Umbilical cord (tissue), 2 donors: ENCODE data around the gene CUTA. TPM values are rescaled to one million over a fixed set of nuclear protein-coding genes. Genes with fewer than 3 reads are reported as not detected.

ENCODE experiments used
- DNase-seq: peaks from one replicate; pipeline ENCODE4 v3.0.0-alpha.2; 2015; ENCODE audit warnings: low spot score
- total RNA-seq: library from RNA; depleted of rRNA; stranded (reverse); fragments of >200 nt; gene quantifications from one replicate; pipeline ENCODE4 v1.2.3, GENCODE V29; 2014; ENCODE audit warnings: low replicate concordance; ENCODE audit not compliant: insufficient read depth

CUTA gene
- total RNA-seq, 1 donor from 2014 or later, result 55.4 TPM

DNA sequence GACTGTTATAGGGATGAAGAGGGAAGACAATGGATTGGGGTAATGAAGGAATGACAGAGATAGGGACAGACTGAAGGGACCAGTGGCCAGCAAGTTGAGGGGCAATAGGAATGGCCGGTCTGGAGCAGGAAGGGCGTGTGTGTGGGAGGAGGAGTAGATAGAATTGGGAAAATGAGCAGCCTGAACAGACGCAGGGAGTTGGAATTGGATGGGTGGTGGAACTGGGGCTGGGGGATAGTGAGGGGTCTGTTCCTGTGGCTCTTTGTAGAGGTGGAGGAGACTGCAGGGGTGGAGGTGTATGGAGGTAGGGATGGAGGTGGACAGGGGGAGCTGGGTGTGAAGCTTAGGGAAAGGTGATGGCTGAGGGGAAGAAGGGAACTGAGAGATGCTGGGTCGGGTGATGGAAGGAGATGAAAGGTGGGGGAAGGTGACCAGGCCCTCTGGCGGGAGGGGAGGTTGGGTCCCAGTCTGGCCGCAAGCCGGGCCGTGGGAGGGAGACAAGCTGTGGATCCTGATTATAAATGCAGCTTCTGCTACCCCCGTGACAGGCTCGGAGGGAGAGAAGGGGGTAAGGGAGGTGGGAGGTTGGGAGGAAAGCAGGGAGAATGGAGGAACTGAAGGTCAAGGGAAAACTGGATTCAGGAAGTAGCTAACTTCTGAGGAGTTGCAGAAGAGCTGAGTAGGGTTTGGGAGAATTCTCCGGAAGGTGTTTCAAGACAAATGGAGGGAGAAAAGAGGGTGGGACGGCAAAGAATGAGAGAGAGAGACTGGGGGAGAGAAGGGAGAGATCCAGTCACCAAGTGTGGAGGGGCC lies 7.2 kb upstream of the CUTA start:
- DNase-seq, result no peak

DNA sequence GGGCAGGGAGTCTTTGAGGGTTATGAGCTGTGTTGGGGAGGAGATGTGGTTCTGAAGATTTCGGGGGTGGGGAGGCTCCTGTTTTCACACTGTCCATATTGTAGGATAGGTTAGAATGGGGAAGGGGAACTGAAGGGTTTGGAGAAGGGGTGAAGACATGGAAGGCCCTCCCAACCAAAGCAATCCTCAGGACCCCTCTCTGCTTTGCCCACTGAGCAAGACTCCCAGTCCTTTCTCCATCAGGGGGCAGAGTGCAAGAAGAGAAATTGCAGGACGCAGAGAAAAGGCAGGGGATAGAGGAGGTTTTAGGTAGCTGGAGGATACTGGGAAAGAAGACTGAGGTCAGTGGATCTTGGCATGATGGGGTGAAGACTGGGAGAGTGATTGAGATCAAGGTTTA lies 5.9 kb upstream of the CUTA start:
- no peak for DNase-seq

DNA sequence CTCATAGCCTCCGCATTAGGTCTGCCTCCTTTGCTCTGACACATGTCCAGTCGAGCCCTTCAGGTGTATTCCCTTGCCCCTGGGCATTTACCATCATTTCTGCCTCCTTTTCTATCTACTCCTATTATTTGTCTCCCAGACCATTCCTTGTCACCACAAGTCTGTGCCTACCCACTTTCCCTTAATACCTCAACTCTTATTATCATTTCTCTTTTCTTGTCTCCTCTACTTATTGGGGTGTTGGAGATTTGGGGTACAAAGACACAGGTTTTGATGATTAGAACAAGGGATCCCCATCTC lies 3.4 kb upstream of the CUTA start:
- DNase-seq, result no peak

DNA sequence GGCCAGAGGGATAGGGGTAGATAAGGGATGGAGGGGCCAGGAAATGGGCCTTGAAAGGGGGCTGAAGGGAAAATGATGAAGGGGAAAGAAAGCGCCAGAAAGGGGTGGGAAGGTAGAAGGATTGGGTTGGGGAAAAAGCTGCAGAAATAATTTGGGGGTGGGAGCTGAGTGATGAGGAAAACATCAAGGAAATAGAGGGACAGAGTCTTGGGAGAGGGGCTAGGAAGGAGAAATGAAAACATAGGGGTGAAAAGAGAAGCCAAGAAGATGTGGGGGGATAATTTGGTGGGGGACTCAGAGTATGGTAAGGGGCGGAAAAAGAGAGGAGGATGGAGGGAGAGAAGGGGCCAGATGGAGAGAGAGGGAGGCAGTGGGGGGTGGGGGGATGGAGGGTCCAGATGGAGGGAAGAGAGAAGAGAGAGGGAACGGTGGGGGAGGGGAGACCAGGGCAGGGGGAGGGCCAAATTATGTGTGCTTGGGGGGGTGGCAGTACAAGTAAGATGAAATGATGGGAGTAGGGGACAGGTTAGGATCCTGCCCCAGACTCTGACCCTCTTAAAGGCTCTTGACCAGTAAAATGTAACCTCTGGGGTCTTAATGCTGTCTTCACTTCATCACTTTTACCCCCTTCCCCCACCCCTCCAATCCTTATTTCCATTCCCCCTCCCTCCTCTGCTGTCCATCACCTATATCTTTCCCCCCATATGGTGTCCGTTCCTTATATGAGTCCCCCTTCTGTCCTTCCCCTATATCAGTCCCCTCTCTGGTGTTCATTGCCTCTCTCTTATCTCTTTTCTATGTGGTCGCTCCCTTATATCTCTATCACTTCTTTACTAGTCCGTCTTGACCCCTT lies 2.8 kb upstream of the CUTA start:
- DNase-seq, result no peak

DNA sequence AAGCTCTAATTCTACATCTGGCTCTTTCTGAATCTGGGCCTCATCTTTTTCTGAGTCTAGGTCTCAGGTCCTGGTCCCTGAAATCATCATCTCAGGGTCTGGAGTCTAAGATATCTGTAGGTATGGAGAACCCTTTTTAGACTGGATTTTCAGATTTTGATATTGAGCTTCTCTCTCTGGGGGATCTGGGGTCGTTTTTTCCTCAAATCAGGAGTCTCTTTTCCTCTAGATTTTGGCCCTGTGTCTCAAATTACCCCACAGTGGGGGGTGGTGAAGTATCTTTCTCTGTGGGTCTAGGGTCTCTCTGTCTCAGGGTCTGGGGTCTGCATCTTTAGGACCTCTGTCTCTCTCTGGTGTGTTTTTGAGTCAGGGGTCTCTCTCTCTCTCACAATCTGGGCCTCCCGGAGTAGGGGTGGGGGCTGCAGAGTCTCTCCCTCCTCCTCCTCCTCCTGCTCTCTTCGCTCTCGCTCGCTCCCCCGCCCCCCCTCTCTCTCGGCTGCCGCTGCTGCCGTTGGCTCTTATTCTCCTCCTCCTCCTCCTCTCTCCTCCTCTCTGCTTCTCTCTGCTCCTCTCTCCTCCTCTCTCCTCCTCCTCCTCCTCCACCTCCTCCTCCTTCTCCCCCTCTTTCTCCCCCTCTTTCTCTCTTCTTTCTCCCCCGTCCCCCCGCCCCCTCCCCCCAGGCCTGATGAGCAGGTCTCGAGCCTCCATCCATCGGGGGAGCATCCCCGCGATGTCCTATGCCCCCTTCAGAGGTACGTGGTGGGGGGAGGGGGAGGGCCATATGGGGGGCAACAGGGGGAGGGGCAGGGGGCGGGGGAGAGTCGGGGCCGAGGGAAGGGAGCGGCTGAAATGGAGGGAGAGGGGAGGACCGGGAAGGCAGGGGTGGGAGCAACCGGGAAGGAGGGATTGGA lies 1.9 kb upstream of the CUTA start, which contains the start of gene SYNGAP1:
Gene SYNGAP1, plus strand, starts transcription at position 486 of the 911 bp plus-strand sequence. Its CDS starts 200 bp downstream, at position 686.
- DNase-seq, result peak; percentile 90

DNA sequence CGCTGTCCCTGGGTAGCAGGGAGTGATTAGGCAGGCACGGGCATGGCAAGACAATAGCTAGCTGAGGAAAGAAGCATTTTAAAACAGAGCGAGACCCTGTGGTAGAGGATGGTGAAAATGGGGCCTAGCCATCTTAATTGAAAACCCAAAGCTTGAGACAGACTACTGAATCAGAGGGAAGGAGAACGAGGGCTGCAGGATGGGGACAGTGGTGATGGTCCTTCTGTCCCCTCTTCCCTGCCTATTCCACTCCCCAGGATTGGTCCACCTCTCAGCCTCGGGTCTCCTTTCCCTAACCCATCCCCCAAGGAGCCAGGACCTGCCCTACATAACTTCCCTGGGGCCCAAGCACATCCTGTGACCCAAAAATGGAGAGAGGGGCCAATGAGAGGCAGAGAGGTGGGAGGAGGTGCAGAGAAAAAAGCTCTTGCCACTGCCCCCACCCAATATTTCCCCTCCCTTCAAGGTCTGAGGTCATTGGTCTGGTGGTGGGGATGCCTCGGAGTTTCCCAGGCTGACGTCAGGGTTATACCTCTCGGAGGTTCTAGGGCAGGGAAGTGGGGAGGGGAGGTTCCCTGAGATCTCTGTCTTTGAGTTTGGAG lies 884 bp upstream of the CUTA start:
- DNase-seq, result peak; percentile 45

DNA sequence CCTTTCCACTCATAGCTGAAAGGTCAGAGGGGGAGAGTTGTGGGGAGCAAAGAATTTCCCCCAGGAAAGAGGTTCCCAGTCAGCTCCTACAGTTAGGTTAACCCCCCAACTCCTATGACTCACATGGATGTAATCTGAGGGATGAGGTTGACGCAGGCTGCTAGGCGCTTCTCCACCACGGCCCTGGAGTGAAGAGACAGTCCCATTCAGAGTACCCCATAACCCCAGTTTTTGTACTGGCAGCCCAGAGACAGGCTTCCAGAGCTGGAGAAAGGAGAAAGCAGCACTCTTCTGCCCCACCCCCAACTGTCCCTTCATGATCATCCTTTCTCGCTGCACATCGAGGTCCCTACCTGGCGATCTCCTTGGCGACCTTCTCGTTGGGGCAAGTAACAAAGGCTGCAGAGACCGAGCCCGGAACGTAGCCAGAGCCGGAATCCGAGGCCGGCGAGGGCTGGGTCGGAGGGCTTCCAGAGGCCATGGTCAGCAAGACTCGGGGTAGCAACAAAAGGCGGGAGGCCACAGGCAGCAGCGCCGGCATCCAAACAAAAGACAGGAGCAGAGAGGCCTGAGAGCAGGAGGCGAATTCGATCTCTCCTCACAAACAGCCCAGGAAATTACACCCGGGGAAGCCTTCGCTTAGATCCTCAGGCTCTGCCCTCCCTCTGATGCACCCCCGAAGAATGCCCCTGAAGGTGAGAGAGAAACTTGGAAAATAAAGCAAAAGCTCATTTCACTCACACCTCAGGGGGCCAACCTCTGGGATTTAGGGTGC lies 592 bp downstream of the CUTA start:
- DNase-seq, result peak; percentile 63

DNA sequence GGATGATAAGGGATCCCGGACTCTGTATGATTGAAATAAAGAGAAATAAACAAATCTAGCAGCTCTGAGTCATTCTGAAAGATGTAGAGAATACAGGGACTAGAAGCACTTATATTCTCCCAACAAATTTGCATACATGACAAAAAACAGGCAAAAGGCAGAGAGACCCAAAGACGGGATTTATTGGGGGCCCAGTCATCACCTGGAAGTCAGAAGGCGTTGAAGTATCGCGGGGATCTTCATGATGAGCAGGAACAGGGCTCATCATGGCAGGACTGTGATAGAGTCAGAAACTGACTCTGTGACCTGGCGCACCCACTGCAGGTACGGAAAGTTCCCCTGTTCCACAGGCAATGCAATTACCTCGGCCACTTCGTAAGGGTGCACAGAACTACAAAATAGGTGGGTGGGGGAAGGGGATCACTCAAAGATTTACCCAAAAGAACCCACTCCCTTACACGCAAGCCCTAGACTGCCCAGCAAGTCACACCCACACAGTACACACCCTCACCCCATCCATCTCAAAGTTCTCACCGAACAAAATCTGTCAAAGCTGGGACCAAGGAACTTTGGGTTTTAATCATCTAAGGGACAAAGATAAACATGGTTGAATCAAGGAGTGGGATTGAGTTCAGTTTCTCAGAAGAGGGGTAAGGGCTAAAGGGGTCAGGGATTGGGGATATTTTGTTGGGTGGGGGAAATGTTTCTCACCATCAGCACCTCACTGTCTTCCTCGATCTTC lies 1.4 kb downstream of the CUTA start:
- no peak for DNase-seq

DNA sequence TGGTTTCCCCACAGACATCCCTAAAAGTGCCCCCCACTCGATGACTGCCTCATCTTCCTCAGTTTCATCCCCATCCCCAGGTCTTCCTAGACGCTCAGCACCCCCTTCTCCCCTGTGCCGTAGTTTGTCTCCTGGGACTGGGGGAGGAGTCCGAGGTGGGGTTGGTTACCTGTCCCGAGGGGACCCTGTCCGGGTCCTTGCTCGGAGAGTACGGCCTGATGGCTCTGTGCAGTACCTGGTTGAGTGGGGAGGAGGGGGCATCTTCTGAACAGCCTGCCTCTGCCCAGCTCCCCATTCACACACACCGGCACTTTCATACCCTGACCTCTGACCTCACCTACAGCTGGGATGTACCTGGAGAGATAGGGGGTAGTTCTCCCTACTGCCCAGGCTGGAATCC lies 2.1 kb downstream of the CUTA start:
- no peak for DNase-seq

DNA sequence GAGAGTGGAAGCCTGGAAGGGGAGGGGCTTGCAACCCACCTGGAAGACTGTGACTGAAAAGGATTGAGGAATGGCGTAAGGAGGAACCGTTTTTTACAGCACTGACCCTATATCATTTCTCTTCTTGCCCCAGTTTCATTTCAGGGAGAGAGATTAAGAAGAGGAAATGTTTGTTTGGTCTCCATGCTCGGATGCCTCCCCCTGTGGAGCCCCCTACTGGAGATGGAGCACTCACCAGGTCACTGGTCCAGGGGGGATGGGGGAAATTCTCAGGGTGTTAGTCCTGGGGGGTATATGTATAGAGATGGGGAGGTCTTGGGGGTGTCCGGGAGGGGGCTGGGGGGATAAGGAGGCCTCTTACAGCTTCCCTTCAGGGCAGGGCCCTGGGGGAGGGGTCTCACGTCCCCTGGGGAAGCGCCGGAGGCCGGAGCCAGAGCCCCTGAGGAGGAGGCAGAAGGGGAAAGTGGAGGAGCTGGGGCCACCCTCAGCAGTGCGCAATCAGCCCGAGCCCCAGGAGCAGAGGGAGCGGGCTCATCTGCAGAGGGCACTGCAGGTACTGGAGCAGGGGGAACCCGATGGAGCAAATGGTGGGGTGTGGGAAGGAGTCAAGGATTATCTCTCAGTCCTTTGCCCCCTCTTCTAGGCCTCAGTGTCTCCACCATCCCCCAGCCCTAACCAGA lies 3.2 kb downstream of the CUTA start:
- DNase-seq, result no peak

DNA sequence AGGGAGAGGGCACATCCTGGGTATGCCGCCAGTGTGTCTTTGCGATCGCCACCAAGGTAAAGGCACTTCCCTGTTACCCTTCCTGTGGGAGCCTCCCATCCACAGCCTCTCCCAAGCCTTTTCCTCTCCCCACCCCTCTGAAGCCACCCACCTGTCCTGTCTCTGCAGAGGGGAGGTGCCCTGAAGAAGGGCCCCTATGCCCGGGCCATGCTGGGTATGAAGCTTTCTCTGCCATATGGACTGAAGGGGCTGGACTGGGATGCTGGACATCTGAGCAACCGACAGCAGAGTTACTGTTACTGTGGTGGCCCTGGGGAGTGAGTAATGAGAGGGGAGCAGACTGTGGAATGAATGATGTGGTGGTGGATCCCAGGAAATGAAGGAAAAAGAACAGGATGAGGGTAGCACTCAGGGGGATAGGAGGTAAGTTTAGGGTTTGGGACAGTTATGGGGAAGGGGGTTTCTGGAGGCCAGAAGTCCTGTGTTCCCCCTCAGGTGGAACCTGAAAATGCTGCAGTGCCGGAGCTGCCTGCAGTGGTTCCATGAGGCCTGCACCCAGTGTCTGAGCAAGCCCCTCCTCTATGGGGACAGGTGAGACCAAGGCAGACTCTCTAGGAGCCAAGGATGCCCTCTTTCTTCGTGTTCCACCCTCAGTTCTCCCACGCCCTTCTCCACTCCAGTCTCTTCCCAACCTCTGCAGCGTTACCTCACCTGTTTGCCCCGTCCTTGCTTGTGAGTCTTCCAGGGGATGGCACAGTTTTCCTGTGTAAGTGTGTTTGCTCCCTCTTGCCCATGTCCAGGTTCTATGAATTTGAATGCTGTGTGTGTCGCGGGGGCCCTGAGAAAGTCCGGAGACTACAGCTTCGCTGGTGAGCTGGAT lies 4.4 kb downstream of the CUTA start:
- DNase-seq, result no peak

DNA sequence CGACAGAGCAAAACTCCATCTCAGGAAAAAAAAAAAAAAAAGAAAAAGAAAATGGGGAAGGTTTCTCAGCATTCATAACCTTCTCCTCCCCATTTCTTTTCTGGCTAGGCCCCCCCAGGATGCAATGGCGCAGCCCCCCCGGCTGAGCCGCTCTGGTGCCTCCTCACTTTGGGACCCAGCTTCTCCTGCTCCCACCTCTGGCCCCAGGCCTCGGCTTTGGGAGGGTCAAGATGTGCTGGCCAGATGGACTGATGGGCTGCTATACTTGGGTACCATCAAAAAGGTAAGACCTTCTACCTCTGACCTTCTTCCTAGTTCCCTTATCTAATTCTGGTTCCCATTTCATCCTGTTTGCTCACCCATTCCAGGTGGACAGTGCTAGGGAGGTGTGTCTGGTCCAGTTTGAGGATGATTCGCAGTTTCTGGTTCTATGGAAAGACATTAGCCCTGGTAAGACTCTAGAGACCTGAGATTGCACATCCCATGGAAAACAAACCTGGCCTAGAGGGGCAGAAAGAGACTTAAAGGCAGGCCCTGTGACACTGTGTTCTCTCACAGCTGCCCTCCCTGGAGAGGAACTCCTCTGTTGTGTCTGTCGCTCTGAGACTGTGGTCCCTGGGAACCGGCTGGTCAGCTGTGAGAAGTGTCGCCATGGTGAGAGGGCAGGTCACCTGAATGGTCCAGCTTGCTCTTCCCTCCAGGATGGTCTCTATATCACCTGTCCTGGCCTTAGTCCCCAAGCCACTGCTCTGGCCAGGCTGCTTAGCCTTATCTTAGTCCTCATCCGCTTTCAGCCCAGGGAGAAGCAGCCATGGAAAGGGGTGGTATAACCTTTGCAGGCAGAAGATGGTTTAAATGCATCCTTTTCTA lies 5.5 kb downstream of the CUTA start:
- DNase-seq, result no peak

DNA sequence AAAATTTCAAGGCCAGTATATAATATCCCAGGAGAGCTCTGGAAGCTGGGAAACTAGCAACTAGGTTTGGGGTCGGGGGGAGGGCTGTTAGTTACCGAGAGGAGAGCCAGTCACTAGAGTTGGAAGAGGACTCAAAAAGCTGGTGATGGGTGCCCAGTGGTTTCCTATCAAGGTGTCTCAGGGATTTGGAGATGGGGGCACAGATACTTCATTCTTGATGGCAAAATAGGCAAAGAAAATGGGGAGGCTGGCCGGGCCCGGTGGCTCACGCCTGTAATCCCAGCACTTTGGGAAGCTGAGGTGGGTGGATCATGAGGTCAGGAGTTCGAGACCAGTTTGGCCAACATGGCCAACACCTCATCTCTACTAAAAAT lies 6.3 kb downstream of the CUTA start:
- no peak for DNase-seq

DNA sequence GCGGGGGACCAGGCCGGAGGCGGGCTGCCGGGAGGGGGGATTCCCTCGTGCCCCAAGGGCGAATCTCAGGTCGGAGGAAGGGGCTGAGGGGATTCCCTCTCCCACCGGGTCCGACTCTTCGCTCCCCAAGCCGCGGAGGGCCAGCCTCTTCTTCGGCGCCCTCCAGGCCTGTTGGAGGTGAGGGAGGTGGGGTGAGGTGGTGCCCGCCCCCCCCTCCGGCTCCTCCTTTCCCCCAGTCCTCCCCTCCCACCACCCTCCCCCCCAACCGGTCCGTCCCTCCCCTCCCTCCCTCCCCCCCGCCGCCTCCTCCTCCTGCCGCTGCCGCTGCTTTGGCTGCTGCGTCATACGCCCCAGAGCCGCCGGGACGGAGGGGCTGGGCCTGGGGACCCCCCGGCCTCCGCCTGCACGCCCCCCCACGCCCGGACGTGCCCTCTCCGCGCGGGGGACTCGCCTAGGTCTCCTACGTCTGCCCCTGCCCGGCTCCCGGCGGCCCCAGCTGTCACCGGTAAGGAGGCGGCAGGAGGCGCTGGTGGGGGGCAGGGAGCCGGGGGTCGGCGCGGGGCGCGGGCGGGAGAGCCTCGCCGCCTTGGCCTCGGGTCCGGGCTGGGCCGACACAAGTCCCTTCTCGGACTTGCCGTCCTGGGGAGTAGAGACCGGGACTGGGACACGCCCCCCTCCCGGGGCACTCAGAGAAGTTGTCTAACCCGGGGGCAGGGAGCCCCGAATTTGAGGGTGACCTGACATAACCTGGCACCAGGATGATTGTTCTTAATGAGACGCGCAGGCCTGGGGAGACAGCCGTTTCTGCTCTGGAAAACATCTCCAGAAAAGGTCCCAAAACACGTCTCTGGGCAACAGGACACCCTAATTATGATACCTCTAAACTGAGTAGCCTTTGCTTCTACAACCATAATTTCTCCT lies 6.9 kb downstream of the CUTA start, which contains the start of gene PHF1:
Gene PHF1, plus strand, starts transcription at position 304 of the 921 bp plus-strand sequence. CDS start 1,250 bp downstream, outside the sequence.
- DNase-seq, result no peak

DNA sequence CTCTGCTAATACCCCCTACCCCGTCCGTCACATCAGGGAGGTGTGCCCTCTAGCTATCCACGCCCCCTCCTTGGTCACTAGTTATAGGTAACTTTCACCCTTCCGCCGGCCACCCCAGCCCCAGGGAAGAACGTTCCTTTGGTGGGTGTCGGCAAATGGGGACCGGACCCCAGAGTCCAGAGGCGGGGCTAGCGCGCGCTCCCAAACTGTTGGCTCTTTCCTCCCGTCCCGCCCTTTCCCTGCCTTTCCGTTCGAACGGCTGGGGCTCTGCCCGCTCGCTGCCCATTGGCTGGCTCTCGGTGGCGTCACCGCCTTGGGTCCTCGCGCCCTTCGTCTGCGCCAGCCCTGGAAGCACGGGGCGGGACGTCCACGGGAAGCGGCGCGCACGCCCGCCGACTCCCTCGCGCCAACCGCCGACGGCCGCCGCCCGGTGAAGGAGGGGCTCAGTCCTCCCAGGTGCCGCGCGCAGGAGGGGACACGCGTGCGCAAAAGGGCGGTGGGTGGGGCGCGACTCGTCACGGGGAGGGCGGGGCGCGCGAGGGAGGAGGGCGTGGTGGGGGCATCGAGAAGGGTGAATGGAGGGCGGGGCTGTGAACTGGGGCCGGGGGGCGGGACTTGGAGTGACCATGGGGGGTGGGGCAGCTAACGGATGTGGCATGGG lies 7.7 kb downstream of the CUTA start:
- DNase-seq, result peak; percentile 99
